Thyroid gland (tissue), 4 donors: ENCODE data around the gene PSD4. TPM values are rescaled to one million over a fixed set of nuclear protein-coding genes. Genes with fewer than 3 reads are reported as not detected.
A peak's percentile ranks its signal among the peaks of the same experiment; 100 is the strongest.

ENCODE experiments used
- DNase-seq, 2 donors: peaks; one replicate each; pipeline ENCODE4 v3.0.0-alpha.2; 2019
- H3K27ac ChIP-seq, 3 donors: fragments of 200-600 bp; sonication (generic); 1 replicate in 2 of 3; 2 replicates in 1 of 3; pipeline ENCODE4 v1.5.1; 2016 to 2019; ENCODE audit warnings: mild to moderate bottlenecking in 1 of 3, moderate library complexity in 1 of 3
- H3K27me3 ChIP-seq: fragments of 200-600 bp; sonication (generic); one replicate; pipeline ENCODE4 v1.5.1; 2019
- H3K36me3 ChIP-seq, 2 donors: fragments of 200-600 bp; sonication (generic); one replicate each; pipeline ENCODE4 v1.5.1; 2016 to 2019
- H3K4me1 ChIP-seq, 2 donors: fragments of 200-600 bp; sonication (generic); one replicate each; pipeline ENCODE4 v1.5.1; 2017 to 2019
- H3K4me3 ChIP-seq, 3 donors: fragments of 200-600 bp; sonication (generic); replicated peaks in 1 of 3; 1 replicate in 2 of 3; 2 replicates in 1 of 3; pipeline ENCODE4 v1.5.1; 2016; ENCODE audit warnings: mild to moderate bottlenecking in 1 of 3
- H3K9me3 ChIP-seq: fragments of 200-600 bp; sonication (generic); one replicate; pipeline ENCODE4 v1.5.1; 2017
- POLR2A ChIP-seq, 2 donors: fragments of 450-650 bp; IDR thresholded peaks; one replicate each; pipeline ENCODE4 v1.6.1; 2017; ENCODE audit warnings: antibody characterized with exemption in 2 of 2, mild to moderate bottlenecking in 2 of 2, moderate library complexity in 1 of 2
- WGBS, 2 donors: methylation state at CpG; one replicate each; pipeline ENCODE4 v1.1.5; 2017; 5-methylcytosine and 5-hydroxymethylcytosine counted together
- intact Hi-C: fragments of 100-400 bp; cut with DNase I; formaldehyde crosslinking; loops from one replicate; pipeline ENCODE4 v1.15.1; 2023
- total RNA-seq, 4 donors: library from RNA; depleted of rRNA; stranded (reverse); fragments of >200 nt; gene quantifications; one replicate each; pipeline ENCODE4 v1.2.3, GENCODE V29; 2016
- TF ChIP-seq, protein P1 (sequence below), 6 experiments: fragments of 200-600 bp in 3 of 6; fragments of 450-650 bp in 3 of 6; sonication (generic) in 3 of 6; IDR thresholded peaks; one replicate each; pipeline ENCODE4 v1.5.1; 2016 to 2019; ENCODE audit warnings: antibody characterized with exemption in 6 of 6, mild to moderate bottlenecking in 2 of 6, inconsistent platforms in 1 of 6, moderate library complexity in 1 of 6

Gene PSD4
- total RNA-seq, 4 donors from 2014 or later: 63.7 to 136 (median 111) TPM

GRCh38 chr2:113248997-113249770 lies 75.4 kb downstream of the PSD4 start:
- WGBS, 2 donors: 44 to 45% methylated on average over 9 of the region's 10 CpGs
- peak overlapping the region; percentile 55 to 83 (median 67) for H3K27ac ChIP-seq
- intact Hi-C loops: loop anchor here (5.0 kb wide), 1 partner anchor 123 kb away; no protein-coding TSS in a partner anchor

DNA sequence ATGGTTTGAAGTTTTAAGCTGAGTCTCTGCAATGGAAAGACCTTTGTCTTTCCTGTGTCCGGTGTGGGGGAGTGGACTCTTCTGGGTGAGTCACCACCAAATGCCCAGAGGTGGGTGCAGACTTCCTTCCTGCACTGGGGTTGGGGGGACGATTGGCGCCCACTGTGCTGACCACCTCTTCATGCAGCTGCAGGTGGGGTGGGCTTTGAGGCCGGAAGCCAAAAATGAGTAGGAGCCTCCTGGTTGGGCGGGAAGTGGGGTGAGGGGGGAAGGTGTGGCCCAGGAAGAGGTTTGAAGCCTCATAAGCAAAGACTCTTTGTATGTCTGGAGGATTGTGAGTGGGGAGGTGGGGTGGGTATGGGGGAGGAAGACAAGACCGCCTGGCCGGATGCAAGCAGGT lies 77.3 kb downstream of the PSD4 start:
- Histone ChIP-seq H3K36me3 (peaks cover 38 to 42% of the 10 kb centered on the region in 2 donors), H3K27ac (peak overlapping the region in 1 of 3 donors; percentile 83), H3K4me1 (peaks cover 69 to 93% of the 10 kb centered on the region in 2 donors), H3K27me3 (no peaks in the 10 kb centered on the region), H3K4me3 (no peak overlapping the region), H3K9me3 (no peaks in the 10 kb centered on the region)
- 67 to 69% methylated on average over 7 of the region's 7 CpGs for WGBS, 2 donors
- intact Hi-C loops: no loop called here
- TF ChIP-seq, protein P1, sequence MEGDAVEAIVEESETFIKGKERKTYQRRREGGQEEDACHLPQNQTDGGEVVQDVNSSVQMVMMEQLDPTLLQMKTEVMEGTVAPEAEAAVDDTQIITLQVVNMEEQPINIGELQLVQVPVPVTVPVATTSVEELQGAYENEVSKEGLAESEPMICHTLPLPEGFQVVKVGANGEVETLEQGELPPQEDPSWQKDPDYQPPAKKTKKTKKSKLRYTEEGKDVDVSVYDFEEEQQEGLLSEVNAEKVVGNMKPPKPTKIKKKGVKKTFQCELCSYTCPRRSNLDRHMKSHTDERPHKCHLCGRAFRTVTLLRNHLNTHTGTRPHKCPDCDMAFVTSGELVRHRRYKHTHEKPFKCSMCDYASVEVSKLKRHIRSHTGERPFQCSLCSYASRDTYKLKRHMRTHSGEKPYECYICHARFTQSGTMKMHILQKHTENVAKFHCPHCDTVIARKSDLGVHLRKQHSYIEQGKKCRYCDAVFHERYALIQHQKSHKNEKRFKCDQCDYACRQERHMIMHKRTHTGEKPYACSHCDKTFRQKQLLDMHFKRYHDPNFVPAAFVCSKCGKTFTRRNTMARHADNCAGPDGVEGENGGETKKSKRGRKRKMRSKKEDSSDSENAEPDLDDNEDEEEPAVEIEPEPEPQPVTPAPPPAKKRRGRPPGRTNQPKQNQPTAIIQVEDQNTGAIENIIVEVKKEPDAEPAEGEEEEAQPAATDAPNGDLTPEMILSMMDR (IDR thresholded peaks at IDR 0.05): no peak
- TF ChIP-seq POLR2A (IDR thresholded peaks at IDR 0.05): no peak
- DNase-seq: no peak

More at GRCh38 chr2:113248997-113249770, 75.4 kb downstream of the PSD4 start:
- peak; percentile 75 to 78 for DNase-seq
- no peak overlapping the region for H3K4me3 ChIP-seq
- H3K9me3 ChIP-seq: no peaks in the 10 kb centered on the region
- TF ChIP-seq POLR2A (IDR thresholded peaks at IDR 0.05): no peak
- TF ChIP-seq, protein P1 (IDR thresholded peaks at IDR 0.05): peak; percentile 56 to 82 (median 72)
- H3K27me3 ChIP-seq: no peaks in the 10 kb centered on the region
- peaks cover 43 to 48% of the 10 kb centered on the region in 2 donors for H3K36me3 ChIP-seq
- H3K4me1 ChIP-seq: peaks cover 69 to 94% of the 10 kb centered on the region in 2 donors

GRCh38 chr2:113252047-113252590 lies 78.3 kb downstream of the PSD4 start:
- peaks cover 30 to 34% of the 10 kb centered on the region in 2 donors for H3K36me3 ChIP-seq
- DNase-seq: no peak
- peaks cover 62 to 93% of the 10 kb centered on the region in 2 donors for H3K4me1 ChIP-seq
- no peaks in the 10 kb centered on the region for H3K27me3 ChIP-seq
- whole genome bisulfite sequencing, 2 donors: 86 to 90% methylated on average over 3 of the region's 3 CpGs
- peak in 1 of 2 donors; percentile 19 for TF ChIP-seq POLR2A (IDR thresholded peaks at IDR 0.05)
- TF ChIP-seq, protein P1 (IDR thresholded peaks at IDR 0.05): no peak
- intact Hi-C loops: no loop called here
- no peaks in the 10 kb centered on the region for H3K9me3 ChIP-seq
- peak overlapping the region in 1 of 3 donors; percentile 23 for H3K27ac ChIP-seq
- no peak overlapping the region for H3K4me3 ChIP-seq

DNA sequence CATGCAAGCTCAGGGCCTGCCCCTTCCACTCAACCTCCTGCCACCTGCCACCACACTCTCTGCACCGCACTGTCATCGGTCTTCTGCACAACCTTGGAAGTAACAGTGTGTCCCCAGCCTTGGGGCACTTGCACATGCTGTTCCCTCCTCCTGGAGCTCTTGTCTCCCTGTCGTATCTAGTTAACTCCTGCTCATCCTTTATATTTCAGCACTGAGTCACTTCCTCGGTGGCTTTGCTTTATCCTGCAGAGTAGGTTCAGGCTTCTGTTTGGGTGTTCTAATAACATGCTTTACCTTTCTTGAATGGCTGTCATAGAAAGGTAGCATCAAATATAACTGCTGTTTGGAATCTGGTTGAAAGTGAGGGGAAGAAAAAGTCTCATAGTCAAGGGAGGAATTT lies 79.7 kb downstream of the PSD4 start:
- peaks cover 30 to 34% of the 10 kb centered on the region in 2 donors for H3K36me3 ChIP-seq
- WGBS, 2 donors: 76 to 82% methylated on average over 4 of the region's 4 CpGs
- H3K9me3 ChIP-seq: no peaks in the 10 kb centered on the region
- no peaks in the 10 kb centered on the region for H3K27me3 ChIP-seq
- intact Hi-C loops: no loop called here
- no peak for DNase-seq
- H3K27ac ChIP-seq: no peak overlapping the region
- TF ChIP-seq, protein P1 (IDR thresholded peaks at IDR 0.05): no peak
- TF ChIP-seq POLR2A (IDR thresholded peaks at IDR 0.05): no peak
- H3K4me3 ChIP-seq: no peak overlapping the region
- peaks cover 57 to 94% of the 10 kb centered on the region in 2 donors for H3K4me1 ChIP-seq
